Skin of body (tissue), 2 donors: ENCODE results near the gene ZNF446. TPM values are rescaled to one million over a fixed set of nuclear protein-coding genes. Genes with fewer than 3 reads are reported as not detected.
"Not testable (repeated sequence)": the region's sequence is repeated elsewhere in the genome, so short reads cannot be mapped to it uniquely, and the experiment has no call there.

Experiments used
- DNase-seq: peaks from one replicate; lab custom pipeline; 2025; lab: John Stamatoyannopoulos, UW
- total RNA-seq: library from RNA; depleted of rRNA; stranded (reverse); fragments of >200 nt; gene quantifications from one replicate; pipeline ENCODE4 v1.2.3, GENCODE V29; 2014

The ZNF446 gene
- total RNA-seq, 1 donor from 2014 or later, result 4.6 TPM

DNA sequence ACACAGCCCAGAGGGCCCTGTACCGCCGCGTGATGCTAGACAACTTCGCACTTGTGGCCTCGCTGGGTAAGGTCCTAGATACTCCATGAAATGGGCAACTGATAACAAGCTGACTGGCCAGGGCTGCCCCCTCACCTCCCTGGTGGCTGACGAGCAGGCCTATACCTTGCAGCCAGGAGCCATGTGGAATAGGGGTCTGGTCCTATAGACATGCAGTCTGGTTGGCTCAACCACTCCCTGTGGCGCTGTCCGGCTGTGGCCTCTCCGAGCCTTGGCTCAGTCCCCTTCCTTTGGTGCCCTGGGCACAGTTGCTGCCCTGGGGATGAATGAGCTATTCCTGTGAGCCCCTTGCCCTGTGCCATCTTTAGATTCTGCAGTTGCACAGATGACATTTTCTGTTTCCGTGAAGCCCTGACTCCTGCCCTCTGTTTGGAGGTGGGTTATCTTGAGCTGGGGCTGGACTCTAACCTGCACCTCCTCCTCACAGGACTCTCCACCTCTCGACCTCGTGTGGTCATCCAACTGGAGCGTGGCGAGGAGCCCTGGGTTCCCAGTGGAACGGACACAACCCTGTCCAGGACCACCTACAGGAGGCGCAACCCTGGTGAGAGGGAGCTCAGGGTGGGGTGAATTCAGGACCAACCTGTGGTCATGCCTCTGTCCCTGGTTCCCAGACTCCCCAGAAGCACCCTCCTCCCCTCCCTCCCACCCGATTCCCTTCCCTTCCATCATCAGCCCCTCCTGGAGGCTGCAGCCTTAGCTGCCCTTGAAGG lies 6.7 kb upstream of the ZNF446 start:
- no peak for DNase-seq

DNA sequence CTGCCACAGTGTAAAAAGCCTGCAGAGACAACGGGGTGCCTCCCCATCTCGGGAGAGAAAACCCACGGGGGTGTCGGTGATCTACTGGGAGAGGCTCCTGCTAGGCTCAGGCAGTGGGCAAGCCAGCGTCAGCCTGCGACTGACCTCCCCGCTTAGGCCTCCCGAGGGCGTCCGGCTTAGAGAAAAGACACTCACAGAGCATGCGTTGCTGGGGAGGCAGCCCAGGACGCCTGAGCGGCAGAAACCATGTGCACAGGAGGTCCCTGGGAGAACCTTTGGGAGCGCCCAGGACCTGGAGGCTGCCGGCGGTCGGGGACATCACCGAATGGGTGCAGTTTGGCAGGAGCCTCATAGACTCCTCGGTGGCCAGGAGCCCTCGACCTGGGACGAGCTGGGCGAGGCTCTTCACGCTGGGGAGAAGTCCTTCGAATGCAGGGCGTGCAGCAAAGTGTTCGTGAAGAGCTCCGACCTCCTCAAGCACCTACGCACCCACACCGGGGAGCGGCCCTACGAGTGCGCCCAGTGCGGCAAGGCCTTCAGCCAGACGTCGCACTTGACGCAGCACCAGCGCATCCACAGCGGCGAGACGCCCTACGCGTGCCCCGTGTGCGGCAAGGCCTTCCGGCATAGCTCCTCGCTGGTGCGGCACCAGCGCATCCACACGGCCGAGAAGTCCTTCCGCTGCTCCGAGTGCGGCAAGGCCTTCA lies 5.2 kb upstream of the ZNF446 start:
- not testable (repeated sequence) for DNase-seq

GRCh38 chr19:58471736-58472135 lies 4.4 kb upstream of the ZNF446 start:
- DNase-seq, result no peak

DNA sequence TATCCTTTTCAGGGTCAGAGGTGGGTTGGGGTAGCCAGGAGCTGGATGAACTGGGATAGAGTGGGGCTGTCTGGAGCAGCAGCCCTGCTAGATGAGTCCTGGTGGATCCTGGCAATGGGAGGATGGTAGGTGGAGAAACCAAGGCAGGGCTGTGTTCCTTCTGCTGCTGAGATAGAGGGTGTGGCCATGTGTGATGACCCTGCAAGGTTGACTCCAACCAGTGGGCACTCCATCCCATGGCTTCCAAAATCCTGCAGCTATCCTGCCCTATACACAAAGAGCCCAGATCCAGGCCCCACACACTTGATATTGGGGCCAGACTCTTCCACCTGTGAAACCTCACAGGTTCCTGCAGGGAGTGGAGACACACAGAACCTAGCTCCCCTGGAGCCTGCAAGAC lies 2.4 kb upstream of the ZNF446 start:
- no peak for DNase-seq

DNA sequence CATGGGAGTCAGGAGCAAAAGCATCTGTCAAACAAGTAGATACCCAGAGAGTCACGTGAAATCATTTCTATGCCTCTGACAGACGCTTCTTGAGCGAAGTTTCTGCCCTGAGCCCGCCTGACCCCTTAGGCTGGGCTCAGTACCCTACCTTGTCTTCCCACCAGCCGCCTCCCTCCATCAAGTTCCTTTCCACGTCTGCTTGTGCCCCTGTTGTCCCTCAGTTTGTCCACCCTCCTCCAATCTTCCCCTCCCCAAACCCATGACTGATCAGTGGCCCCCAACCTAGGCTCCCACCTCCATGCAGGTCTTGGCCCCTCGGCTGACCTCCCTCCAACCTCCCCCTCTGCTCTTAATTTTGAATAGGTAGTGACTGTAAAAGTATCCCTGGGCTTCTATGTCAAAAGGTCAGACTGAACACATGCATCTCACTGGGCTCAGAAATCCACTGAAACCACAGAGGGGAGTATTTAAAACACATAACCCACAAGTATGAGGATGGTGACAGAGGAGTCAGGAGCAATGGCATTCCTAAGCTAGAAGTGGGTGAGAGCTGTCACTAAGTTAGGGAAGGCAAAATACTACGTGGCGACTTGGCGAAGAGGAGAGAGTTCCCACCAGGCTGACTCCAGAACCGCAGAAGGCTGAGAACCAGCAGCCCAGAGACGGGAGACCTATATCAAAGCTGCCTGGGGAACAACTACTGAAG lies 1.7 kb upstream of the ZNF446 start:
- no peak for DNase-seq

DNA sequence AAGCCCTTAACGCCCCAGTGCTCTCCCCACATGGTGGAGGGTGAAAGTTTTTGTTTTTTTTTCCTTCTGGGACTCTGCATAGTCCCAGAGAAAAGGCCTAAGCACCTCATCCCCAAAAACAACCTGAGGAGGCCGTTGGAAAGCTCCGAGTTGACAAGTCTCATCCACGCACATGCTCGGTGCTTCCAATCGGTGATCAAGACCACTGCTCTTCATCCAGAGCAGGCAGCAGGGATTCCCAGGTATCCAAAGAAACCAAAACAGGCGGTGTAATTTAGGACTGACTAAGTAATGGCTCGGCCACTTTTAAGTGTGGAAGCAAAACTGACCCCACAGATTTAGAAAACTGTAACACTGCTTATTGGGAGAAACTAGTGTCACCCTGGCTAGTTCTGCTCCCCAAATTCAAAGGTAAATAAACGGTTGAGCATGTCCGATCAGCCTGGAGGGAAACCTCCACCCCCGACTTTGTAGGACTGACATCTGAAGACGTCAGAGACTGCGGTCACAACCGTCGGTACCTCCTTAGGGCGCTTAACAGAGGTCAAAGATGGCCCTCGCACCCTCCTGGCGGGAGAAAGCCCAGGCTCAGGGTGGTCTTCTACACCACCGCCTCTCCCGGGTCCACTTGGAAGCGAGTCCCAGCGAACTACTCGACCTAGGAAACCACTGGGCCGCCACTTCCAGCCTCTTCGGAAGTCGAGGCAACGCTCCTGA lies 997 bp upstream of the ZNF446 start:
- no peak for DNase-seq

DNA sequence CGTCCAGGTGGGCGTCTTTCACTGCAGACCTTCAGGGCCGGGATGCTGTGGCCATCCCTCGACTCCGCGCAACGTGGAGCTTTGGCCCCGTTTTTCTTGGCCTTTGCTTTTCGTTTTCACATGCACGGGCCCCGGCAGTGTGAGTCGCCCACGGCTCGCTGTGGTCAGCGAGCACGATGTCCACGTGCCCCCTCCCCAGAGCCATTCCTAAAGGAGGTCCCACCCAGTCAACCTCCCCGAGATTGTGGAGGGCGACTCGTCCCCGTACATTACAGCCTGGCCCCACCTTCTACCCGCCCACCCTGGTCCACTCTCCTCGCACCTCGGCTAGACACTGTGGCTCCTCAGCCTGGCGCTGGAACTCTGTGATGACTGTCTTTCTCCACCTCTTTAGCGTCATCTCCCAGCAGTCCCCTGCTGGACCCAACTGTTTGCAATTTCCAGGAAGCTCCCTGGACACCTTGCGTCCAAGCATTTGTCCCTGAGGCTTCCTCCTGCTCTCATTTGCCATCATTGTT lies 405 bp downstream of the ZNF446 start:
- no peak for DNase-seq

DNA sequence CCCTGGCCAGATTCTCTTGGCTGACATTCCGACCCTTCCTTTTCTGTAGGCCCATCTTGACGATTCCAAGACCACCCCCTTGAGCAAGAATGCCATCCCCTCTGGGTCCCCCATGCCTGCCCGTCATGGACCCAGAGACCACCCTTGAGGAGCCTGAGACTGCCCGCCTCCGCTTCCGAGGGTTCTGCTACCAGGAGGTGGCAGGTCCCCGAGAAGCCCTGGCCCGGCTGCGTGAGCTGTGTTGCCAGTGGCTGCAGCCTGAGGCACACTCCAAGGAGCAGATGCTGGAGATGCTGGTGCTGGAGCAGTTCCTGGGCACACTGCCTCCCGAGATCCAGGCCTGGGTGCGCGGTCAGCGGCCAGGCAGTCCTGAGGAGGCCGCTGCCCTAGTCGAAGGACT lies 978 bp downstream of the ZNF446 start:
- no peak for DNase-seq

- DNase-seq, result no peak
Observed at GRCh38 chr19:58477871-58478270, 1.7 kb downstream of the ZNF446 start.

- no peak for DNase-seq
Observed at GRCh38 chr19:58479303-58479702, 3.2 kb downstream of the ZNF446 start.

DNA sequence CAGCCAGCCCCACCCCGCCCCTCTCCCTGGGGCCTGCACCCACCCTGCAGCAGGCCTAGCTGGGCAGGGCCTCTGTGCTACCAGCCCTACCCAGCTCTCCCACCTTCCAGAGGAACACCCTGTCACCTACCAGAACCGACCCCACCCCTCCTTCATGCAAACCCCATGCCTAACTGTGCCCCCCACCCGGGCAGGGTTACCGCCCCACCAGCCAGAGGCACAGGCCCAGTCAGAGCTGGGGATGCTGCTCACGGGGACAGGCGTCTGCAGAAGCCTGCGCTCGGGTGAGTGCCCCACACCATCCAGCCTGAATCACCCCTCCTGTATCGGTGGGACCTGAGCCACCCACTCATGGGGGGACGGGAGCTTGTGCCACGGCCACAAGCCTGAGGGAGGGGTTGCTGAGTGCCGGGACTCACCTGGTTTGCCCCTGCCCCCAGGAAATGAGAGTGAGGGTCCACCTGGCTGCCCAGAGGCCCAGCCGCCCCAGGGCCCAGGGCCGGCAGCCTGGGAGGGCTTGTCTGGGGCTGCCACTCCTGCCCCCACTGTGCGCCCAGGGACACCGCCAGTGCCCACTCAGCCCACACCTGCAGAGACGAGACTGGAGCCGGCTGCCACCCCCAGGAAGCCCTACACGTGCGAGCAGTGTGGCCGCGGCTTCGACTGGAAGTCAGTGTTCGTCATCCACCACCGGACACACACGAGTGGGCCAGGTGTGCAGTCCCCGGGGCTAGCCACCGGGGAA lies 3.8 kb downstream of the ZNF446 start:
- DNase-seq, result no peak

GRCh38 chr19:58480481-58480830 lies 4.3 kb downstream of the ZNF446 start:
- no peak for DNase-seq

DNA sequence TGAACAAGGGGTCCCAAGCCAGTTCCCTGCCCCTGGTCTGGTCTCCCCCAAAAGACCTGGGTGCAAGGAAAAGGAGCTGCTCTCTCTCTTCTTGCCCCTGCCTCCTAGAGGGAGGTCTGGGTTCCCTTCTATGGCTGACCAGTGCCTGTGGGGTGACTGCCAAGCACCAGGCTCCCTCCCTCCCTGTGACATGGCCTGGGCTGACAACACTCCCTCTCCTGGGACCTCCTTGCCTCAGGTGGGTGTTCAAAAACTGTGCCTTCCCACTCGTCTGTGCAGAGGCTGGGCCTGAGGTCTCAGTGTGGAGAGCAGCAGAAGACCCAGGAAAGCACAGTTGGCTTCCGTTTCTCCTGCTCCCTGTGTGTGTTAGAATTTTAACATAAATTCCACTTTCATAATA lies 4.7 kb downstream of the ZNF446 start:
- DNase-seq, result no peak

- DNase-seq, result no peak
Observed at GRCh38 chr19:58482372-58482771, 6.2 kb downstream of the ZNF446 start.

GRCh38 chr19:58483776-58484175 lies 7.6 kb downstream of the ZNF446 start:
- DNase-seq, result no peak

DNA sequence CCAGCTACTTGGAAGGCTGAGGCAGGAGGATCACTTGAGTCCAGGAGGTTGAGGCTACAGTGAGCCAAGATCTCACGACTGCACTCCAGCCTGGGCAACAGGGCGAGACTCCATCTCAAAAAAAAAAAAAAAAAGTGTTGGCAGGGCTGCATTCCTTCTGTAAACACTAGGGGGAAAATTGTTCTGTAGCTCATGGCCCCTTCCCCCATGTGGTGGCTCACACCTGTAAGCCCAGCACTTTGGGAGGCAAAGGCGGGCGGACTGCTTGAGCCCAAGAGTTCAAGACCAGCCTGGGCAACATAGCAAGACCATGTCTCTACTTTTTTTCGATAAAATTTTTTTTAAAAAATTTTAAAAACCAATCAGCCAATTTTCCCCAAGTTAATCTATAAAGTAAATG lies 8.2 kb downstream of the ZNF446 start:
- not testable (repeated sequence) for DNase-seq

DNA sequence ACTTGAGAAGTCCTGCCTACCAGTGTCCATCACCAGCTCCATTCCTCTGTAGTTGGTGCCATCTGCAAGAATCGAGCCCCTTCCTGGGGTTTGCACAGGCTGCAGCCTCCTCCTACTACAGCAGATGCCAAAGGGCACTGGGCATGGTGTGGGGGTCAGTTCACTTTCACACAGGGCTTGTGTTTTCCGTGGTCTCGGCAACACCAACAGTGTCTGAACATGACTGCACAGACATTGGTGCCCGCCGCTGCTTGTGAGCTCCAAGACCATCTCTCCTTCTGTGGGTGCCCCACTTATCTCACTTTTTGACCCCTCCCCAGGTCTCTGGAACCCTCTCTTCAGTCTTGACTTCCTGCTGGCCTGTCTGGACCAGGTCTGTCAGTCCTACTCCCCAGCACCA lies 15.2 kb downstream of the ZNF446 start:
- DNase-seq, result no peak

- DNase-seq, result no peak
Observed at GRCh38 chr19:58492265-58492664, 16.1 kb downstream of the ZNF446 start.

- no peak for DNase-seq
Observed at GRCh38 chr19:58497634-58498170, 21.6 kb downstream of the ZNF446 start.

GRCh38 chr19:58498316-58499020 lies 22.3 kb downstream of the ZNF446 start:
- DNase-seq, result no peak
